A549 (cell line): Measurements from ENCODE around the gene SCTR. TPM values are rescaled to one million over a fixed set of nuclear protein-coding genes. Genes with fewer than 3 reads are reported as not detected.

Experiments
- ATAC-seq, 2 experiments: fragments of 200-7000 bp in 1 of 2; fragments of >200 bp in 1 of 2; cut with Nextera tagmentation in 1 of 2; cut with Tn5 transposase in 1 of 2; 3 replicates each; pipeline versions ENCODE4 v1.8.0 to v1.9.1; 2018 to 2020; ENCODE audit warnings: mild to moderate bottlenecking in 1 of 2, moderate library complexity in 1 of 2
- CTCF ChIA-PET: fragments of 300-600 bp; sonication (Branson Sonifier 250); formaldehyde crosslinking; extraction: SDS; loops from one replicate; lab custom pipeline; 2021; ENCODE audit warnings: antibody characterized with exemption, inconsistent platforms; lab: Yijun Ruan, JAX
- POLR2A ChIA-PET: fragments of 350-600 bp; formaldehyde crosslinking; extraction: SDS; loops from one replicate; lab custom pipeline; 2021; ENCODE audit warnings: antibody characterized with exemption, inconsistent platforms; lab: Yijun Ruan, JAX
- DNase-seq, 2 experiments: peaks; one replicate each; pipeline versions ENCODE4 v3.0.0 to v3.0.0-alpha.2; 2011 to 2016; ENCODE audit warnings: low read depth in 1 of 2, low spot score in 1 of 2
- FAIRE-seq: peaks from 2 replicates; lab custom pipeline; 2011; peaks lifted over from hg19 to GRCh38; lab: Jason Lieb, UNC
- H3K27ac ChIP-seq, 2 experiments: fragments of >200 bp; sonication (Bioruptor Twin); formaldehyde crosslinking; 3 replicates each; pipeline ENCODE4 v1.5.1; 2016 to 2017
- H3K4me1 ChIP-seq: fragments of >200 bp; sonication (Bioruptor Twin); formaldehyde crosslinking; 3 replicates; pipeline ENCODE4 v1.6.1; 2016
- H3K4me2 ChIP-seq: fragments of >200 bp; sonication (Bioruptor Twin); formaldehyde crosslinking; 3 replicates; pipeline ENCODE4 v1.6.1; 2016
- H3K4me3 ChIP-seq: fragments of >200 bp; sonication (Bioruptor Twin); formaldehyde crosslinking; 3 replicates; pipeline ENCODE4 v1.5.1; 2016
- H3K9me3 ChIP-seq: fragments of >200 bp; sonication (Bioruptor Twin); formaldehyde crosslinking; 3 replicates; pipeline ENCODE4 v1.6.1; 2016
- BHLHE40 ChIP-seq: IDR thresholded peaks from 2 replicates; pipeline ENCODE4 v1.6.1; 2012; ENCODE audit warnings: low read depth, low read length, inconsistent platforms
- CBX2 ChIP-seq: fragments of 200-600 bp; sonication (generic); IDR thresholded peaks from 2 replicates; pipeline ENCODE4 v1.6.1; 2016; ENCODE audit warnings: low read depth, mild to moderate bottlenecking, borderline replicate concordance
- CEBPB ChIP-seq, 2 experiments: fragments of >200 bp in 1 of 2; sonication (Bioruptor Twin) in 1 of 2; formaldehyde crosslinking in 1 of 2; IDR thresholded peaks; 2 replicates each; pipeline ENCODE4 v1.6.1; 2012 to 2016
- CHD2 ChIP-seq: fragments of 150-350 bp; IDR thresholded peaks from 2 replicates; pipeline ENCODE4 v1.6.1; 2014; ENCODE audit warnings: low read length; ENCODE audit not compliant: partially characterized antibody
- CTCF ChIP-seq: fragments of >200 bp; sonication (Bioruptor Twin); formaldehyde crosslinking; IDR thresholded peaks from 3 replicates; pipeline ENCODE4 v1.5.1; 2016
- EHF ChIP-seq: fragments of 250-450 bp; sonication (Bioruptor Pico); IDR thresholded peaks from 2 replicates; pipeline ENCODE4 v1.5.0; 2020; ENCODE audit warnings: mild to moderate bottlenecking
- EHMT2 ChIP-seq: fragments of 200-600 bp; sonication (generic); IDR thresholded peaks from 2 replicates; pipeline ENCODE4 v1.6.1; 2016; ENCODE audit warnings: antibody characterized with exemption, low read depth, mild to moderate bottlenecking, moderate library complexity
- ESRRA ChIP-seq: fragments of 150-350 bp; IDR thresholded peaks from 2 replicates; pipeline ENCODE4 v1.6.1; 2014; ENCODE audit warnings: mild to moderate bottlenecking, low read length, borderline replicate concordance
- FOSB ChIP-seq: fragments of 250-450 bp; sonication (Bioruptor Pico); IDR thresholded peaks from 2 replicates; pipeline ENCODE4 v1.5.0; 2020; ENCODE audit warnings: mild to moderate bottlenecking, moderate library complexity
- FOXS1 ChIP-seq: fragments of 250-450 bp; sonication (Bioruptor Pico); IDR thresholded peaks from 2 replicates; pipeline ENCODE4 v1.5.0; 2020; ENCODE audit warnings: mild to moderate bottlenecking, moderate library complexity
- GATA3 ChIP-seq: IDR thresholded peaks from 2 replicates; pipeline ENCODE4 v1.6.1; 2012; ENCODE audit warnings: borderline replicate concordance
- HDAC2 ChIP-seq: fragments of 200-600 bp; sonication (generic); IDR thresholded peaks from 2 replicates; pipeline ENCODE4 v1.6.1; 2016
- HMGXB4 ChIP-seq: fragments of 250-450 bp; sonication (Bioruptor Pico); IDR thresholded peaks from 2 replicates; pipeline ENCODE4 v1.5.0; 2021; ENCODE audit warnings: mild to moderate bottlenecking, moderate library complexity, borderline replicate concordance
- HOXB13 ChIP-seq: fragments of 250-450 bp; sonication (Bioruptor Pico); IDR thresholded peaks from 2 replicates; pipeline ENCODE4 v1.5.0; 2020; ENCODE audit warnings: low read depth, mild to moderate bottlenecking, moderate library complexity
- KDM1A ChIP-seq: fragments of 200-600 bp; sonication (generic); IDR thresholded peaks from 2 replicates; pipeline ENCODE4 v1.6.1; 2016; ENCODE audit warnings: low read depth, mild to moderate bottlenecking
- MAFK ChIP-seq: fragments of 450-650 bp; IDR thresholded peaks from 2 replicates; pipeline ENCODE4 v1.6.1; 2014; ENCODE audit not compliant: partially characterized antibody
- MAX ChIP-seq: IDR thresholded peaks from 2 replicates; pipeline ENCODE4 v1.6.1; 2012
- MAZ ChIP-seq: fragments of 150-350 bp; IDR thresholded peaks from 2 replicates; pipeline ENCODE4 v1.6.1; 2014; ENCODE audit warnings: antibody characterized with exemption, low read depth, low read length, borderline replicate concordance
- NFE2L2 ChIP-seq: fragments of 150-350 bp; conservative IDR thresholded peaks from 2 replicates; pipeline ENCODE4 v1.6.1; 2014; ENCODE audit warnings: low read length
- PHF8 ChIP-seq: fragments of 200-600 bp; sonication (generic); IDR thresholded peaks from 2 replicates; pipeline ENCODE4 v1.6.1; 2016; ENCODE audit warnings: low read depth, mild to moderate bottlenecking, antibody characterized with exemption, moderate library complexity, borderline replicate concordance
- POLR2AphosphoS2 ChIP-seq: conservative IDR thresholded peaks from 2 replicates; pipeline ENCODE4 v1.6.1; 2012; ENCODE audit warnings: low read length, improper control_type of control experiment, inconsistent platforms
- RCOR1 ChIP-seq: fragments of 150-350 bp; IDR thresholded peaks from 2 replicates; pipeline ENCODE4 v1.6.1; 2014; ENCODE audit warnings: antibody characterized with exemption, low read length, low read depth
- RFX5 ChIP-seq: fragments of 450-650 bp; IDR thresholded peaks from 2 replicates; pipeline ENCODE4 v1.7.1; 2014; ENCODE audit warnings: antibody characterized with exemption, mild to moderate bottlenecking, moderate library complexity
- RNF2 ChIP-seq: fragments of 200-600 bp; sonication (generic); IDR thresholded peaks from 2 replicates; pipeline ENCODE4 v1.6.1; 2016; ENCODE audit warnings: low read depth, mild to moderate bottlenecking, antibody characterized with exemption, moderate library complexity, borderline replicate concordance
- SMC3 ChIP-seq: fragments of >200 bp; sonication (Bioruptor Twin); formaldehyde crosslinking; IDR thresholded peaks from 3 replicates; pipeline ENCODE4 v1.6.1; 2018; ENCODE audit warnings: inconsistent platforms
- TFCP2L1 ChIP-seq: fragments of 250-450 bp; sonication (Bioruptor Pico); IDR thresholded peaks from 2 replicates; pipeline ENCODE4 v1.5.0; 2021; ENCODE audit warnings: mild to moderate bottlenecking
- ZC3H11A ChIP-seq: fragments of 450-650 bp; IDR thresholded peaks from 2 replicates; pipeline ENCODE4 v1.6.1; 2014; ENCODE audit warnings: antibody characterized with exemption, mild to moderate bottlenecking
- ZFP36 ChIP-seq: fragments of 450-650 bp; IDR thresholded peaks from 2 replicates; pipeline ENCODE4 v1.6.1; 2014; ENCODE audit warnings: borderline replicate concordance; ENCODE audit not compliant: partially characterized antibody
- ZNF302 ChIP-seq: fragments of 250-450 bp; sonication (Bioruptor Pico); IDR thresholded peaks from 2 replicates; pipeline ENCODE4 v1.9.0; 2021; ENCODE audit warnings: inconsistent platforms, mild to moderate bottlenecking, moderate library complexity
- ZSCAN20 ChIP-seq: fragments of 250-450 bp; sonication (Bioruptor Pico); IDR thresholded peaks from 2 replicates; pipeline ENCODE4 v1.8.0; 2022; ENCODE audit warnings: mild to moderate bottlenecking, moderate library complexity
- WGBS: methylation state at CpG from one replicate; pipeline ENCODE4 v1.1.6; 2017; ENCODE audit errors: missing lambda C conversion rate; 5-methylcytosine and 5-hydroxymethylcytosine counted together
- polyA plus RNA-seq, 4 experiments: library from polyadenylated mRNA; depleted of rRNA in 3 of 4; stranded (reverse); fragments of >200 nt; fragmentation: RNase III in 1 of 4; extraction: RNeasy Plus Mini Kit Qiagen cat#74134 plus additional on column Dnase treatment in 1 of 4; gene quantifications; 2 replicates in 3 of 4; 3 replicates in 1 of 4; pipeline ENCODE4 v1.2.3, GENCODE V29; 2011 to 2017
- TF ChIP-seq, protein P1 (sequence below): fragments of >200 bp; sonication (Bioruptor Twin); formaldehyde crosslinking; IDR thresholded peaks from 3 replicates; pipeline ENCODE4 v1.6.1; 2016
- TF ChIP-seq, protein P2 (sequence below): fragments of 150-350 bp; IDR thresholded peaks from 2 replicates; pipeline ENCODE4 v1.6.1; 2014; ENCODE audit warnings: low read depth, mild to moderate bottlenecking, low read length

The SCTR gene
- polyA plus RNA-seq, 2 of the 4 experiments (the other 2 are of a cell fraction) = not detected

DNA sequence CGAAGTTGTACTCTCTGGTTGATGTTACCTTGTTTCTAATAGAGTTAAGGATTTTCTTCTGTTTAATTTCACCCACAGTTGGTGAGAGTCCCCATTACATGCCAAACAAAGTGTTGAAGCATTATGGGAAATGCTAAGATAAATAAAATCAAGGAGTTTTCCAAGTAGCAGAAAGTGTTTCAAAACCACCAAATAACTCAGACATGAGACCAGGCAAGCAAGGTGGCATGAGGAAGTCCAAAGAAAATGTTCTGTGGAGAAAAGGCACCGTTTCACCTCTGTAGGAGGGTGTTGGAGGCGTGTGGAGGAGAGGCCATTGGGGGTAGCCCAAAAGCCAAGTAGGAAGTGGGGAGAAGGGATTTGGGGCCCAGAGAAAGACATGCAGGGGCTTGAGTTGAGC, 28.6 kb upstream of the SCTR start:
- CTCF ChIA-PET = no interaction called here
- no peak for DNase-seq

DNA sequence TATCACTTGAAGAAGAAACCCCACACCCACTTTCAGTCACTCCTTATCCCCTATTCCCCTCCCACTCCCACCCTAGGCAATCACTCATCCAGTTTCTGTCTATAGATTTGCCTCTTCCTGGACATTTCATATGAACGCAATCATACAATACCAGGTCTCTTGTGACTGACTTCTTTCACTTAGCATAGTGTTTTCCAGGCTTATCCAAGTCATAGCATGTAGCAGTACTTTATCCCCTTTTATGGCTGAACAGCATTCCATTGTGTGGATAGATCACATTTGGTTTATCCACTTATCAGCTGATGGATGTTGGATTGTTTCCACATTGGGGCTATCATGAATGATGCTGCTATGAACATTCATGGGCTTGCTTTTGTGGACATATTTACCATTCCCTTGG, 26.6 kb upstream of the SCTR start:
- Histone ChIP-seq H3K27ac (no peak overlapping the region), H3K4me1 (peaks cover 4% of the 10 kb centered on the region; the same call in 1 of the 3 replicates), H3K4me3 (no peak overlapping the region), H3K9me3 (no peaks in the 10 kb centered on the region), H3K4me2 (no peak overlapping the region)
- ChIA-PET CTCF (no interaction called here), POLR2A (no interaction called here)
- no peak for FAIRE-seq
- 89% methylated on average over 1 of the region's 1 CpG for WGBS
- no peak for ATAC-seq
- TF ChIP-seq EHF (CRISPR knock-in tag) = no peak
- no peak for TF ChIP-seq SMC3
- TF ChIP-seq, protein P1, sequence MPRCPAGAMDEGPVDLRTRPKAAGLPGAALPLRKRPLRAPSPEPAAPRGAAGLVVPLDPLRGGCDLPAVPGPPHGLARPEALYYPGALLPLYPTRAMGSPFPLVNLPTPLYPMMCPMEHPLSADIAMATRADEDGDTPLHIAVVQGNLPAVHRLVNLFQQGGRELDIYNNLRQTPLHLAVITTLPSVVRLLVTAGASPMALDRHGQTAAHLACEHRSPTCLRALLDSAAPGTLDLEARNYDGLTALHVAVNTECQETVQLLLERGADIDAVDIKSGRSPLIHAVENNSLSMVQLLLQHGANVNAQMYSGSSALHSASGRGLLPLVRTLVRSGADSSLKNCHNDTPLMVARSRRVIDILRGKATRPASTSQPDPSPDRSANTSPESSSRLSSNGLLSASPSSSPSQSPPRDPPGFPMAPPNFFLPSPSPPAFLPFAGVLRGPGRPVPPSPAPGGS = no peak
- TF ChIP-seq ZSCAN20 (CRISPR knock-in tag) = no peak
- no peak for TF ChIP-seq RFX5
- TF ChIP-seq, protein P2, sequence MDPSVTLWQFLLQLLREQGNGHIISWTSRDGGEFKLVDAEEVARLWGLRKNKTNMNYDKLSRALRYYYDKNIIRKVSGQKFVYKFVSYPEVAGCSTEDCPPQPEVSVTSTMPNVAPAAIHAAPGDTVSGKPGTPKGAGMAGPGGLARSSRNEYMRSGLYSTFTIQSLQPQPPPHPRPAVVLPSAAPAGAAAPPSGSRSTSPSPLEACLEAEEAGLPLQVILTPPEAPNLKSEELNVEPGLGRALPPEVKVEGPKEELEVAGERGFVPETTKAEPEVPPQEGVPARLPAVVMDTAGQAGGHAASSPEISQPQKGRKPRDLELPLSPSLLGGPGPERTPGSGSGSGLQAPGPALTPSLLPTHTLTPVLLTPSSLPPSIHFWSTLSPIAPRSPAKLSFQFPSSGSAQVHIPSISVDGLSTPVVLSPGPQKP = no peak
- no peak for TF ChIP-seq TFCP2L1 (CRISPR knock-in tag)
- TF ChIP-seq HDAC2 = no peak
- no peak for TF ChIP-seq GATA3
- no peak for TF ChIP-seq HMGXB4 (CRISPR knock-in tag)
- no peak for TF ChIP-seq FOXS1 (CRISPR knock-in tag)
- TF ChIP-seq MAFK = no peak
- TF ChIP-seq CBX2 = no peak
- no peak for DNase-seq

More for the DNA sequence above, 28.6 kb upstream of the SCTR start:
- ATAC-seq (no peak), FAIRE-seq (no peak)
- no peak overlapping the region for H3K27ac ChIP-seq
- H3K4me2 ChIP-seq = no peak overlapping the region
- H3K9me3 ChIP-seq = no peaks in the 10 kb centered on the region
- 41% methylated on average over 3 of the region's 3 CpGs for WGBS
- H3K4me1 ChIP-seq = peaks cover 4% of the 10 kb centered on the region; the same call in 1 of the 3 replicates
- H3K4me3 ChIP-seq = no peak overlapping the region
- POLR2A ChIA-PET = no interaction called here
- TF ChIP-seq ZC3H11A = no peak
- no peak for TF ChIP-seq CHD2
- TF ChIP-seq RNF2 = no peak
- no peak for TF ChIP-seq CEBPB (IDR thresholded peaks at IDR 0.05)
- no peak for TF ChIP-seq POLR2AphosphoS2
- TF ChIP-seq KDM1A = no peak
- TF ChIP-seq GATA3 = no peak
- TF ChIP-seq ZFP36 = no peak
- TF ChIP-seq MAZ = no peak
- no peak for TF ChIP-seq HOXB13 (CRISPR knock-in tag)
- no peak for TF ChIP-seq CBX2

DNA sequence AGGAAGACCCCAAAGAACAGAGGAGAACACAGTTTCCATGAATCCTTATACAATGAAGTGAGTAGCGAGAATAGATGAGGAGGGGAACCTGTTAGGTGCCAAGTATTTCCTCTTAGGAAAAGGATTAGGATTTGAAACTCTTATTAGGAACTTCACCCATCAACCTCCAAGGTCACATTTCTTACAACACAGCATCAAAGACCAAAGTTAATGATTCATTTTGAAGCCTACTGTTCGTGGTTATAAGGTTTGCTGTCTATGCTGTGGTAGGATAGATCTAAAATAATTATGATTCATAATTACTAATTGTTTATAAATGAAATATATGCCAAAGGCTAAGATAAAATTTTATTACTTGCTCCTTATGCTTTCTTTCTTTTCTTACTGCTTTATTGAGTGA, 26.1 kb upstream of the SCTR start:
- no peak for FAIRE-seq
- H3K27ac ChIP-seq = no peak overlapping the region
- H3K4me3 ChIP-seq = no peak overlapping the region
- CTCF ChIA-PET = no interaction called here
- 50% methylated on average over 2 of the region's 2 CpGs for WGBS
- DNase-seq = no peak
- no peak for ATAC-seq
- H3K4me1 ChIP-seq = peaks cover 5% of the 10 kb centered on the region; the same call in 2 of the 3 replicates
- H3K4me2 ChIP-seq = no peak overlapping the region
- POLR2A ChIA-PET = no interaction called here
- H3K9me3 ChIP-seq = no peaks in the 10 kb centered on the region
- TF ChIP-seq PHF8 (no peak), ESRRA (no peak), FOSB (CRISPR knock-in tag) (no peak), CTCF (no peak), FOXS1 (CRISPR knock-in tag) (no peak), ZNF302 (no peak), MAX (no peak), MAFK (no peak), BHLHE40 (no peak), NFE2L2 (no peak), EHMT2 (no peak), TFCP2L1 (CRISPR knock-in tag) (no peak), RCOR1 (no peak)
